Panc1 (cell line): ENCODE measurements around the gene MRPL9. TPM values are rescaled to one million over a fixed set of nuclear protein-coding genes. Genes with fewer than 3 reads are reported as not detected.

ENCODE experiments used
- ATAC-seq: fragments of 200-7000 bp; cut with Tn5 transposase; 2 replicates; pipeline ENCODE4 v1.9.1; 2020; ENCODE audit warnings: mild to moderate bottlenecking, moderate library complexity
- BruUV-seq: library from RNA; stranded (reverse); fragments of 400-500 nt; replicated peaks from 2 replicates; lab custom pipeline; 2021; lab: Mats Ljungman, UMichigan
- CTCF ChIA-PET: fragments of 300-600 bp; sonication (Branson Sonifier 250); formaldehyde crosslinking; loops from one replicate; lab custom pipeline; 2022; ENCODE audit warnings: antibody characterized with exemption; lab: Charles Lee
- POLR2A ChIA-PET: fragments of 300-600 bp; sonication (Branson Sonifier 250); formaldehyde crosslinking; loops from one replicate; lab custom pipeline; 2022; ENCODE audit warnings: antibody characterized with exemption; lab: Charles Lee
- DNase-seq: peaks from one replicate; pipeline ENCODE4 v3.0.0-alpha.2; 2010; ENCODE audit warnings: low read depth, low spot score
- H3K27ac ChIP-seq: 2 replicates; pipeline ENCODE4 v1.5.1; 2011; ENCODE audit warnings: mild to moderate bottlenecking, low read length, inconsistent platforms
- H3K27me3 ChIP-seq: fragments of 200-500 bp; sonication (Bioruptor generic); 2 replicates; pipeline ENCODE4 v1.6.0; 2014; ENCODE audit warnings: low read length, inconsistent platforms; ENCODE audit not compliant: control insufficient read depth, insufficient read depth
- H3K36me3 ChIP-seq: fragments of 200-500 bp; sonication (Bioruptor generic); 2 replicates; pipeline ENCODE4 v1.5.1; 2014; ENCODE audit warnings: inconsistent platforms, mild to moderate bottlenecking, low read length, moderate library complexity; ENCODE audit not compliant: control insufficient read depth, insufficient read depth
- H3K4me1 ChIP-seq: 2 replicates; pipeline ENCODE4 v1.5.1; 2011; ENCODE audit warnings: inconsistent platforms, mild to moderate bottlenecking, low read length, moderate library complexity; ENCODE audit not compliant: control insufficient read depth, insufficient read depth
- H3K4me3 ChIP-seq, 2 experiments: 2 replicates each; pipeline ENCODE4 v1.5.1; 2011 to 2012; ENCODE audit warnings: low read depth in 2 of 2, low read length in 2 of 2, mild to moderate bottlenecking in 2 of 2, inconsistent platforms in 1 of 2, moderate library complexity in 1 of 2
- H3K9me3 ChIP-seq: fragments of 200-500 bp; sonication (Bioruptor generic); 2 replicates; pipeline ENCODE4 v1.5.1; 2014; ENCODE audit warnings: low read depth, mild to moderate bottlenecking, inconsistent platforms, low read length, moderate library complexity; ENCODE audit not compliant: control insufficient read depth, insufficient read depth
- POLR2AphosphoS5 ChIP-seq: IDR thresholded peaks from 2 replicates; pipeline ENCODE4 v1.6.1; 2012; ENCODE audit warnings: mild to moderate bottlenecking, low read depth, low read length, moderate library complexity
- REST ChIP-seq, 2 experiments: IDR thresholded peaks; 2 replicates each; pipeline ENCODE4 v1.6.1; 2011 to 2012; ENCODE audit warnings: low read depth in 2 of 2, control low read depth in 1 of 2, low read length in 1 of 2, mild to moderate bottlenecking in 1 of 2, moderate library complexity in 1 of 2; ENCODE audit not compliant: insufficient read depth in 1 of 2
- SIN3A ChIP-seq: IDR thresholded peaks from 2 replicates; pipeline ENCODE4 v1.6.1; 2012; ENCODE audit warnings: low read depth, mild to moderate bottlenecking, low read length, moderate library complexity, borderline replicate concordance; ENCODE audit not compliant: insufficient read depth
- TCF7L2 ChIP-seq: IDR thresholded peaks from 2 replicates; pipeline ENCODE4 v1.6.1; 2011; ENCODE audit warnings: mild to moderate bottlenecking, low read depth, low read length, inconsistent platforms
- in situ Hi-C: cut with HindIII; loops from 2 replicates; pipeline ENCODE4 v1.10.0; 2016; ENCODE audit warnings: low sequenced_read_pairs, low pct_unique_long_range_greater_than_20kb
- intact Hi-C: fragments of 100-400 bp; cut with micrococcal nuclease; formaldehyde crosslinking; loops from one replicate; pipeline ENCODE4 v1.10.0; 2022; ENCODE audit not compliant: unreplicated experiment
- total RNA-seq: library from RNA; stranded (reverse); gene quantifications from one replicate; pipeline ENCODE4 v1.2.1, GENCODE V29; 2021; ENCODE audit not compliant: unreplicated experiment
- TF ChIP-seq, protein P1 (sequence below): fragments of 450-650 bp; IDR thresholded peaks from 2 replicates; pipeline ENCODE4 v1.5.1; 2017; ENCODE audit warnings: mild to moderate bottlenecking

MRPL9 gene
- total RNA-seq, 1 experiment from 2014 or later, result 98.3 TPM

DNA sequence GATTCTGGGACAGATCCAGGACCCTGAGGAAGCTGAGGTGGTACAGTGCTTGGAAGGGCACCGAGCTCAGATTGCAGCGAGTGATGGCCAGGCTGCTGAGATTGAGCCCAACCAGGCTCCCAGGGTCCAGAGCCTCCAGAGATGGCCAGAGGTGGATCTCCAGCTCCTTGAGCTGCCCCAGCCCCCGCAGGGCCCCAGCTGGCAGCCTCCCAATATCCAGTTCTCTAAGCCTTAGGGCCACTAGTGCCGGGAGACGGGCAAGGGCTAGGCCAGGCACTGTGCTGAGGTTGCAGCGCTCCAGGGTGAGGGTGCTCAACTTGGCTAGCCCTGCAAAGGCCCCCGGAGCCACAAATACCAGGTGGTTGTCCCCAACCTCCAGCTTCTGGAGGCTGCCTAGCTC lies 38.5 kb upstream of the MRPL9 start:
- no TSS peak for BruUV-seq
- no peak for TF ChIP-seq SIN3A
- TF ChIP-seq TCF7L2, result no peak
- TF ChIP-seq REST (IDR thresholded peaks at IDR 0.05; ENCODE audit: insufficient read depth in 1 of 2, low read depth in 2 of 2, low read length in 1 of 2), result no peak
- TF ChIP-seq, protein P1, sequence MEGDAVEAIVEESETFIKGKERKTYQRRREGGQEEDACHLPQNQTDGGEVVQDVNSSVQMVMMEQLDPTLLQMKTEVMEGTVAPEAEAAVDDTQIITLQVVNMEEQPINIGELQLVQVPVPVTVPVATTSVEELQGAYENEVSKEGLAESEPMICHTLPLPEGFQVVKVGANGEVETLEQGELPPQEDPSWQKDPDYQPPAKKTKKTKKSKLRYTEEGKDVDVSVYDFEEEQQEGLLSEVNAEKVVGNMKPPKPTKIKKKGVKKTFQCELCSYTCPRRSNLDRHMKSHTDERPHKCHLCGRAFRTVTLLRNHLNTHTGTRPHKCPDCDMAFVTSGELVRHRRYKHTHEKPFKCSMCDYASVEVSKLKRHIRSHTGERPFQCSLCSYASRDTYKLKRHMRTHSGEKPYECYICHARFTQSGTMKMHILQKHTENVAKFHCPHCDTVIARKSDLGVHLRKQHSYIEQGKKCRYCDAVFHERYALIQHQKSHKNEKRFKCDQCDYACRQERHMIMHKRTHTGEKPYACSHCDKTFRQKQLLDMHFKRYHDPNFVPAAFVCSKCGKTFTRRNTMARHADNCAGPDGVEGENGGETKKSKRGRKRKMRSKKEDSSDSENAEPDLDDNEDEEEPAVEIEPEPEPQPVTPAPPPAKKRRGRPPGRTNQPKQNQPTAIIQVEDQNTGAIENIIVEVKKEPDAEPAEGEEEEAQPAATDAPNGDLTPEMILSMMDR, result no peak
- no peak for TF ChIP-seq POLR2AphosphoS5
- DNase-seq, result no peak
- in situ Hi-C loops, result no loop called here
- intact Hi-C loops, result no loop called here
- no peaks in the 10 kb centered on the region for H3K9me3 ChIP-seq
- H3K27me3 ChIP-seq, result no peaks in the 10 kb centered on the region
- H3K36me3 ChIP-seq, result no peaks in the 10 kb centered on the region
- no peak overlapping the region for H3K4me3 ChIP-seq
- ATAC-seq, result no peak
- no peak overlapping the region for H3K27ac ChIP-seq
- ChIA-PET POLR2A (no interaction called here), CTCF (no interaction called here)
- no peaks in the 10 kb centered on the region; the same call in 1 of the 2 replicates for H3K4me1 ChIP-seq

DNA sequence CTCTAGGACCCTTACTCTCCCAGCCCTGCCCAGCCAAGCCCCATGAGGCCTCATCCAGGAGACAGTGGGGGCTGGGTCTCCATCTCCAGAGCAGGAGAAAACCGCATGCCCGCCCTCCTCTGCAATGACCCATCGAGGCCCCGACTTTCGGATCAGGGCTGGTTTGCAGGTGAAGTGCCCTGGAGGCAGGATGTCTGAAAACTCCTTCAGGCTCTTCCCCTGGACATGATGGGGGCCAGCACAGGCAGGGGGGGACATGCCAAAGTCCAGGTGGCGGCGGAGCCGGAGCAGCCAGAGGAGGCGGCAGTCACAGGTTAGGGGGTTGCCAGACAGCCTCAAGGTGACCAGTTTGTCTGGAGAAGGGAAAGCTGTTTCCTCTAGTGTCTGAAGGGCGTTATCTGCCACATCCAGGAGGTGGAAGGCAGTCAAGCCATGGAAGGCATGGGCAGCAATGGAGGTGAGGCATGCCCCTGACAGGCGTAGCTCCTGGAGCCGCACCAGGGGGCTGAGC lies 38.1 kb upstream of the MRPL9 start:
- ATAC-seq, result no peak
- intact Hi-C loops (no loop called here), in situ Hi-C loops (no loop called here)
- no TSS peak for BruUV-seq
- Histone ChIP-seq H3K27ac (no peak overlapping the region), H3K9me3 (no peaks in the 10 kb centered on the region), H3K36me3 (no peaks in the 10 kb centered on the region), H3K4me1 (no peaks in the 10 kb centered on the region; the same call in 1 of the 2 replicates), H3K27me3 (no peaks in the 10 kb centered on the region), H3K4me3 (no peak overlapping the region)
- TF ChIP-seq, protein P1, result no peak
- no peak for TF ChIP-seq REST (IDR thresholded peaks at IDR 0.05; ENCODE audit: insufficient read depth in 1 of 2, low read depth in 2 of 2, low read length in 1 of 2)
- no peak for TF ChIP-seq POLR2AphosphoS5
- TF ChIP-seq TCF7L2, result no peak
- TF ChIP-seq SIN3A, result no peak
- no peak for DNase-seq
- ChIA-PET POLR2A (no interaction called here), CTCF (no interaction called here)
